Measurements from ENCODE around the gene PLD4. TPM values are rescaled to one million over a fixed set of nuclear protein-coding genes. Genes with fewer than 3 reads are reported as not detected.

Gene PLD4
- total and polyA plus RNA-seq, 2 of the 8 experiments (the other 6 are each of a cell fraction or from before 2014, with no cell fraction given) = 0.05 TPM; not detected in 1

- H4K20me1 ChIP-seq (replicated peaks in 1 of 2; ENCODE audit: control insufficient read depth in 1 of 2, insufficient read depth in 2 of 2, low read length in 2 of 2) = no peaks in the 10 kb centered on the region
- ChIA-PET POLR2A (ENCODE audit: partially characterized antibody) (no interaction called here), CTCF (ENCODE audit: partially characterized antibody) (interaction anchor here (1.0 to 2.7 kb wide), 11 partner anchors 15 to 331 kb away, joined by 3 to 9 read pairs (median 5); no protein-coding TSS in a partner anchor)
- no peak overlapping the region for H2BK5ac ChIP-seq (ENCODE audit: low read depth, low read length)
- no peak for FAIRE-seq
- no peak overlapping the region for H3K14ac ChIP-seq (ENCODE audit: insufficient read length)
- no peak overlapping the region for H2BK15ac ChIP-seq (ENCODE audit: low read length)
- peaks cover 0 to 40% (median 13%) of the 10 kb centered on the region in 4 experiments; a peak in 6 of 7 replicates for H3K27me3 ChIP-seq (replicated peaks in 1 of 4; ENCODE audit: control insufficient read depth in 3 of 4, extremely low read depth in 1 of 4, insufficient read depth in 3 of 4, low read length in 3 of 4)
- H4K5ac ChIP-seq (ENCODE audit: insufficient read length, low read depth, low read length) = no peak overlapping the region
- H2BK120ac ChIP-seq (replicated peaks; ENCODE audit: low read depth, low read length) = no peak overlapping the region
- no peak overlapping the region for H2BK12ac ChIP-seq (ENCODE audit: low read depth, low read length)
- H3K9me3 ChIP-seq (ENCODE audit: insufficient read depth in 2 of 2, low read depth in 1 of 2, low read length in 1 of 2) = peaks cover 0 to 33% of the 10 kb centered on the region in 2 experiments; a peak in 1 of 4 replicates
- H3K27ac ChIP-seq (ENCODE audit: low read depth, low read length) = no peak overlapping the region
- no peak overlapping the region for H3K4me3 ChIP-seq (ENCODE audit: extremely low read depth in 1 of 4, insufficient read depth in 2 of 4, low read depth in 3 of 4, low read length in 4 of 4)
- H3K9ac ChIP-seq (replicated peaks in 1 of 4; ENCODE audit: extremely low read depth in 1 of 4, low read depth in 3 of 4, low read length in 3 of 4) = no peak overlapping the region
- H3K36me3 ChIP-seq (ENCODE audit: control insufficient read depth in 2 of 4, insufficient read depth in 4 of 4, low read length in 3 of 4) = no peaks in the 10 kb centered on the region
- no peaks in the 10 kb centered on the region for H3K23me2 ChIP-seq (ENCODE audit: low read depth, low read length)
- no peaks in the 10 kb centered on the region for H3K4me1 ChIP-seq (replicated peaks in 1 of 4; ENCODE audit: control insufficient read depth in 3 of 4, insufficient read depth in 4 of 4, low read length in 3 of 4)
- no peak overlapping the region for H3K56ac ChIP-seq (replicated peaks; ENCODE audit: insufficient read length, low read depth, low read length)
- H4K8ac ChIP-seq (ENCODE audit: extremely low read depth, insufficient read depth, low read length) = no peak overlapping the region
- H2AFZ ChIP-seq (ENCODE audit: low read length) = no peak overlapping the region
- no peak overlapping the region for H3K4me2 ChIP-seq (ENCODE audit: insufficient read depth in 1 of 2, low read depth in 2 of 2, low read length in 2 of 2)
- no peak overlapping the region for H4K91ac ChIP-seq (replicated peaks; ENCODE audit: insufficient read length, low read length)
- no peak overlapping the region for H3K18ac ChIP-seq (ENCODE audit: extremely low read depth, low read length)
- H3K4ac ChIP-seq (replicated peaks; ENCODE audit: insufficient read length, low read depth, low read length) = no peak overlapping the region
- no peak overlapping the region for H2BK20ac ChIP-seq (ENCODE audit: low read length)
- no peak overlapping the region for H2AK5ac ChIP-seq (ENCODE audit: low read depth, low read length)
- H3K23ac ChIP-seq (ENCODE audit: insufficient read length) = no peak overlapping the region
- 83% methylated on average over 3 of the region's 3 CpGs; no CpG with 5 or more reads in 1 of the 2 experiments for WGBS, 2 experiments (ENCODE audit: extremely low coverage in 1 of 2, insufficient coverage in 1 of 2, insufficient read length in 1 of 2, insufficient replicate concordance in 2 of 2, low coverage in 1 of 2, low lambda C conversion rate in 2 of 2, missing lambda C conversion rate in 1 of 2)
- H3K79me2 ChIP-seq (ENCODE audit: control insufficient read depth in 1 of 2, insufficient read depth in 2 of 2, low read length in 2 of 2) = no peaks in the 10 kb centered on the region
- H3K79me1 ChIP-seq (ENCODE audit: low read depth, low read length) = no peaks in the 10 kb centered on the region
- DNase-seq (ENCODE audit: low read depth in 1 of 2, low spot score in 2 of 2) = no peak
- TF ChIP-seq SP2 (IDR thresholded peaks at IDR 0.05; ENCODE audit: low read length) (no peak), RXRA (IDR thresholded peaks at IDR 0.05; ENCODE audit: insufficient read depth, low read depth, low read length) (no peak), JUND (IDR thresholded peaks at IDR 0.05; ENCODE audit: low read length) (no peak), TEAD4 (IDR thresholded peaks at IDR 0.05; ENCODE audit: low read depth, low read length) (no peak), ATF3 (IDR thresholded peaks at IDR 0.05; ENCODE audit: insufficient read depth, low read depth, low read length) (no peak), KDM1A (IDR thresholded peaks at IDR 0.05; ENCODE audit: borderline replicate concordance, low read length) (no peak), CTCF (IDR thresholded peaks at IDR 0.05; ENCODE audit: control extremely low read depth in 1 of 3, insufficient read depth in 1 of 3, low read depth in 1 of 3, low read length in 3 of 3) (peak; percentile 32 to 49 (median 43)), CHD2 (IDR thresholded peaks at IDR 0.05; ENCODE audit: low read length) (no peak), RAD21 (IDR thresholded peaks at IDR 0.05 in 1 of 2, conservative IDR thresholded peaks at IDR 0.05 in 1 of 2; ENCODE audit: low read depth in 2 of 2, low read length in 2 of 2) (peak; percentile 55 to 61), FOSL1 (IDR thresholded peaks at IDR 0.05; ENCODE audit: insufficient read depth, low read depth, low read length) (no peak)
These were observed 16.0 kb downstream of the PLD4 start for GRCh38 chr14:104940526-104941150.

All from H1 (cell line).